Middle frontal gyrus (tissue), 1 donor: ENCODE data around the gene ZNF619.

Source experiments
- DNase-seq: peaks from one replicate; pipeline ENCODE4 v3.0.0-alpha.2; 2015; ENCODE audit warnings: low spot score; ENCODE audit errors: extremely low spot score

Gene ZNF619

GRCh38 chr3:40528426-40528825 lies 51.5 kb downstream of the ZNF619 start:
- DNase-seq = no peak

- no peak for DNase-seq
These were observed 55.3 kb downstream of the ZNF619 start for GRCh38 chr3:40532252-40532651.

- no peak for DNase-seq
These were observed 57.4 kb downstream of the ZNF619 start for GRCh38 chr3:40534283-40534682.
